ENCODE results near the gene ALG1.
"Not testable (repeated sequence)": the region's sequence is repeated elsewhere in the genome, so short reads cannot be mapped to it uniquely, and the experiment has no call there.

ALG1 gene

GRCh38 chr16:5045499-5046115 is 26.0 kb upstream of the ALG1 start:
- DNase-seq: no peak

- DNase-seq: no peak
Measured at GRCh38 chr16:5046914-5047313, 24.7 kb upstream of the ALG1 start.

- DNase-seq: no peak
Measured at GRCh38 chr16:5054876-5055865, 16.5 kb upstream of the ALG1 start.

GRCh38 chr16:5056352-5056751 is 15.3 kb upstream of the ALG1 start:
- DNase-seq: peak; percentile 31

- peak; percentile 17 for DNase-seq
Measured at GRCh38 chr16:5058476-5058875, 13.2 kb upstream of the ALG1 start.

GRCh38 chr16:5059386-5060072 is 12.1 kb upstream of the ALG1 start:
- no peak for DNase-seq

- DNase-seq: no peak
Measured at GRCh38 chr16:5060073-5060641, 11.5 kb upstream of the ALG1 start.

GRCh38 chr16:5062051-5062450 is 9.6 kb upstream of the ALG1 start:
- DNase-seq: no peak

GRCh38 chr16:5062790-5063765 is 8.6 kb upstream of the ALG1 start:
- peak; percentile 26 for DNase-seq

- peak; percentile 65 for DNase-seq
Measured at GRCh38 chr16:5064915-5065314, 6.7 kb upstream of the ALG1 start.

- DNase-seq: peak; percentile 19
Measured at GRCh38 chr16:5065326-5065725, 6.3 kb upstream of the ALG1 start.

- no peak for DNase-seq
Measured at GRCh38 chr16:5065813-5066212, 5.8 kb upstream of the ALG1 start, which contains the start of gene C16orf89. TSS of gene C16orf89 (minus strand) at chr16:5065956. CDS start at chr16:5065908, 48 bp downstream.

GRCh38 chr16:5066511-5066910 is 5.1 kb upstream of the ALG1 start:
- DNase-seq: no peak

GRCh38 chr16:5069048-5069447 is 2.6 kb upstream of the ALG1 start:
- DNase-seq: no peak

GRCh38 chr16:5069854-5070253 is 1.8 kb upstream of the ALG1 start:
- DNase-seq: no peak

- DNase-seq: no peak
Measured at GRCh38 chr16:5070431-5071186, 1.0 kb upstream of the ALG1 start.

- DNase-seq: no peak
Measured at GRCh38 chr16:5071341-5071680, 332 bp upstream of the ALG1 start.

- DNase-seq: no peak
Measured at GRCh38 chr16:5072334-5073278, 963 bp downstream of the ALG1 start.

- no peak for DNase-seq
Measured at GRCh38 chr16:5073279-5073629, 1.6 kb downstream of the ALG1 start.

- not testable (repeated sequence) for DNase-seq
Measured at GRCh38 chr16:5073771-5074170, 2.1 kb downstream of the ALG1 start.
